ENCODE measurements around the gene TRMT44.
"Not testable (repeated sequence)": the region's sequence is repeated elsewhere in the genome, so short reads cannot be mapped to it uniquely, and the experiment has no call there.

TRMT44 gene

DNA sequence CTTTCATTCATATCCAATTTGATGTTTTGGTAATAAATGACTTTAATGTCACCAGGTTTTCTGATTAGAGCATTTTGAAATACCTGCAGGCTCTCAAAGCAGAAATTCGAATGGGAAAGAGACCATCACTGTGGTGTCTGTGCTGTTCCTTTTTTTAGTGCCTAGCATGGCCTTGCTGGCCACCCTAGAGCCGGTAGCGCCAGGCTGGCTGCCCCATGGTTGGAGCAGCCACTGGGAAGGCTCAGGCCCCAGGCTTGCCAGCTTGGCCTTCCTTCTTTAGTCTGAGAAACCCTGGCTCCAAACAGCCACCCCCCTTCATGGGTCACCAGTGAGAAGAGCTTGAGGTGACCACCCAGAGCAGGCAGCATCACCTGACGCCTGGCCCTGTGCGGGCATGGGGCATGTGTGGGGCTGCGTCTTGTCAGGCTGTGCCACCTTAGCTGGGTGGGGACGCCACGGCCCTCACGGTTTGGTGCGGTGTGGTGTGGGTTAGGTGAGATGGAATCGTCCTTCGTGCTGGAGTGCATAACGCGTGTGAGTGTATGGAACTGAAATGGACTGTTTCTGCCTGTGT, 30.0 kb downstream of the TRMT44 start:
- no peak for DNase-seq

DNA sequence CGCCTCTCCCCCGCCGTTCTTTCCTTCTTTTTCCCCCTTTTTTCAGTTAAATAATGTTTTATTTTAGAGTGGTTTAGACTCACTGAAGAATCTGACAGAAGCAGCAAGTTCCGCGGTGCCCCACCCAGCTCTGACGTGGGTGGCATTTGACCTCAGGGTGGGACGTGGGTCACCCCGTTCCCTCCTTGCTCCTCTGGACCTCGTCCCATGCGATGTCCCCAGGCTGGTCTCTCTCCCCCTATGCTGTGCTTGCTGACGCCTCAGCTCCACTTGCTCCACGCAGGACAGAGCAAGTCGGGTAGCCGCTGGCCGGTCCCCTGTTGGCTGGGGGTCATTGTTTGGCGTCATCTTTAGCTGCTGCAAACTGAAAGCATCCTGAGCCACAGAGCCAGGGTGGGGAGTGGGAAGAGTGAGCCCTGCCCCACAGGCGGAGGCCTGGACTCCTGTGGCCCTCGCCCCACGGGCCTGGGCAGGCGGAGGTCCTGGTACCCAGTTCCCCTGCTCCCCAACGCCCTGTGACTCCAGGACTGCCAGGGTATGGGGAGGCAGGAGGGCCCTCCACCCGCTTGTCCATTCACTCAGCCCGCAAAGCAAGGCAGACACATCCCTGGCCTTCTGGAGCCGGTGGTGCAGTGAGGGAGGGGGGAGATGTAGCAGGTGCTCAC, 30.8 kb downstream of the TRMT44 start:
- DNase-seq: no peak

DNA sequence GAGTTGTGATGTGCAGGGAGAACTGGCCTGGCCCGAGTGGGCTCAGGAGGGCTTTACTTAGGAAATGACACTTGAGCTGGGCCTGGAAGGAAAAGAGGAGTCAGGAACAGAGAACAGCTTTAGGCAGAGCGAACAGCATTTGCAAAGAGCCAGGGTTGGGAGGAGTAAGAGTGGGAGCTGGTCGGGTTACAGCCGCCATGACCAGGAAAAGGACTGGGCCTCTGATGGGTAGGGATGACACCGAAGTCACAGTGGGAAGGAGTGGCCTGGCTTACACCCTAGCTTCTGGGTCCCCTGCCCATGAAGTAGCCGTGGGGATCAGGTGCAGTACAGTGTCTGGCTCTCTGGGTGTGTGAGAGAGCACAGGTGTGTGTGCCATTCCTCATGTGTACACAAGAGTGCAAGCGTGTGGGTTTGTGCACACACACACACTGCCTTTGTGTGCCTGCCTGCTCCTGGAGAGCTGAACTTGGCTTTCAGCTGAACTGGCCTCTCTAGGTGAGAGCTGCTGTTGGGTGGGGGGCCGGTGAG, 31.6 kb downstream of the TRMT44 start:
- DNase-seq: no peak

DNA sequence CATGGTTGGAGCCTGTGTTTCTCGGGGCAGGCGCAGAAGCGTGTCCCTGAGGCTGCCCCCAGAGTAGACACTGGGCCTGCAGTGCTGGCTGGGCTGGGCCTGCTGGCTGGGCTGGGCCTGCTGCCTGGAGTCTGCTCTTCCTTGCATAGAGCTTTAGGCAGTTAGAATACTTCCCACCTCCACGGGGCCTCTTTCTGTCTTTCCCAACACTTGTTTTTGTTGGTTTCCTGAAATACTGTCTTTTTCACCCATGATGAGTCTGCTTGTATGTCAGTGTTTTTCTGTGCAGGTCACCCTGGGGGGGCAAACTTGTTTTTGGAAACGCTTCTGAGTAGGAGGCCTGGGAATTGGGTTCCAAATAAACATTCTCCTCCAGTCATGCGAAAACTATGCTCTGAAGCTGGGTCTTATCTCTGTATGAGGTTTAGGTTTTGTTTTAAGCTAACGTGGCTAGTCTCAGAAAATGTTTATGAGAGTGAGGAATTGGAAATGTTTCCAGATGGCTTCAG, 32.2 kb downstream of the TRMT44 start:
- DNase-seq: no peak

DNA sequence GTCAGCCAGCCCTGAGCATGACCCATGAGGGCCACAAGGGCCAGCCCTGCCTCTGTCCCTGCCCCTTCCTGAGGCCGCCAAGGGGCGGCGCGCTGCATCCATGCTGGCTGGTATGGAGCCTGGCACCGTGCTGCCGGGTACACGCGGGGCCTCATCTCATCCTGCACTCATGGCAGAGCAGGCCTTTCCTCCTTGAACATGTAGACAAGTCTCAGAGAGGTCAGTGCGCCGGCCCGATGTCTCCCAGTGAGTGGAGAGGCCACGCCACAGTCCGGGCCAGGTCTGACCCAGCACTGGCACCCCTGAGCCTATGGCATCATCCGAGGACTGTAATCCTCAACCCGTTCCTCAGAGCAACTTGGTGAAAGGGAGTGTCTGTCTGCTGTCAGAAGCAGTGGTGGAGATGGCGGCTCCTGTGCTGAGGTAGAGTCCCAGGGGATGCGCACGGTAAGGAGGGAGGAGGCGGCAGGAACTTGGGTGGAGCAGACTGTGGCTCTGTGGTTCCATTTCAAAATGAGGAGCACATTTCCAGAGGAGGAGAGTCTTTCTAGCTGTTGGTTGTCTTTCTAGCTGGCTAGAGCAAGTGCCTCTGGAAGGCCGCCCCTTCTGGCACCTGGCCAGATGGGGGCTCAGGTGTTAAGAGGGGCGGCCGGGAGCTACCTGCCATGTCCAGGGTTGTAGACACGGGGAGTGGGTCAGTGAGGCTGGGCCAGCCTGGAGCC, 32.8 kb downstream of the TRMT44 start:
- no peak for DNase-seq

DNA sequence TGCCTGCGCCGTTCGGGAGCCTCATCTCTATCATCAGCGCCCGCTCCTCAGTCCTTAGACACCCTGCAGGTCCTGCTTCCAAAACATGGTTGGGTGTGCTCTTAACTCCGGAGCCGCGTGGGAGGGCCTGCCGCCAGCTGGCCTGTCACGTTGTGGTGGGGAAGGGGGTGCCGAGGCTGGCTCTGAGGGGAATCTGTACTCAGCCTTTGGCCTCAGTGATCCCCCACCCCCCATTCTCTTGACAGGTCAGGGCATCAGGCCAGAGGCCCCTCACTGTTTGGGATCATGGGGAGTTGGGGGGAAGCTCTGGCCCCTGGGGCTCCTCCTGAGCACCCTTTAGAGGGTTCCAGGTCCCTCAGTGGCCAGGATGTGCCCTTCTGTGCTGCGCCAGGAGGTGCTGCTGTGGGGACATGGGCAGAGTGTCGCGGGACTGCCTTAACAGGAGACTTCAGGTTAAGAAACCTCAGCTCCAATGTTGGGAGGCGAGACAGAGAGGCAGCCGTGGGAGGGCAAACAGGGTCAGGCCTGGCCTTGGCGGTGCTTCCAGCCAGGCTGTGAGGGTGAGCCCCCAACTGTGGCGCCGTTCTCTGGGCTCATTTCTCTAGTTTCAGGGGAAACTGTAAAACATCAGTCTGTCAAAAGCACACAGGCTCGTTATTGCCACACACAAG, 33.5 kb downstream of the TRMT44 start:
- no peak for DNase-seq

DNA sequence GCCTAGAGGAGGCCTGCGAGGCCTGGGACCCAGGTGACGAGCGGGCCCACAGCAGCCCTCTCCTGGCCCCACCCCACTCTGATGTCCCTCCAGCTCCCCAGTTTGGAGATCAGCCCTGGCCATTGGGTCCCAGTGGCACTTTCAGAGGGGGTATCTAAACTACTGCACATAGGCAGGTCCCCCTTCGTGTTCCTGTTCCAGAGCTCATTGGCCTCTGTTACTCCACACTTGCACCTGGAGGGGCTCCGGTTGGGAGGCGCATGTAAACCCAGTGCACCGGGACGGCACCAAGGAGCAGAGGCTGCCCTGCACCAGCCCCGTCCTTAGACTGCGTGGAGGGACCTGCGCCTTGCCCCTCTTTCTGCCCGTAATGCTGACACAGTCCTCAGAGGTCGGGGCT, 34.3 kb downstream of the TRMT44 start:
- no peak for DNase-seq

DNA sequence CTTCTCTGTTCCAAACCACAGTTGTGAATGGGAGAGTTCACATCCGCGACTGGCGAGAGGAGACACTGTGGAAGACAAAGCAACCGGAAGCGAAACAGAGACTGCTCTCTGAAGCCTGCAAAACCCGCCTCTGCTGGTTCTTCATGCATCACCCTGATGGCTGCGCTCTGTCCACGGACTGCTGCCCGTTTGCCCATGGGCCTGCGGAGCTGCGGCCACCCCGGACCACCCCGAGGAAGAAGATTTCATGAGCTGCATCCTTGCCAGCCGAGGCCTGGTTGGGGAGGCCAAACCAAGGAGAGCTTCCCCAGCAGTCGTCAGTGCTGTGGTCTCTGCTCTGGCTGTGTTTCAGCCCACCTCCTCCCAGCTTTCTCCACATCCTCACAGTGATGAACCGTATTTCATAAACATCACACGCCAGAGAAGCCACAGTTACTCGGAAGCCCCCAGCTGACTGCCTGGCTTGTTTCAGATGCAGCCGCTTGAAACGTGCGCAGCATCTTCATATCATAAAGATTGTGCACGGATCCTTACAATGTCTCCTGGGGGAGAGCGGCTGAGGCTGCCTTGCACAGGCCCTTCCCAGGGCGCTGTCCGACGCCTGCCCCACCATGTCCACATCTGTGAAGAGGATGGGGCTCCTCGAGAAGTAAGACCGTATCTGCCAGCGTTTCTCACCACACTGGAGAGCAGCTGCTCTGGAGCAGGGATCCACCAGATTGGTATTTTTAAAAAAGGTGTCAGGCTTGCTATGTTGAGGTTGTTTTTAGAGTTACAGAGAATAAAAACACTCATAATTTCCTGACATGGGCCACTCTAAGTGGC, 35.4 kb downstream of the TRMT44 start:
- DNase-seq: no peak

DNA sequence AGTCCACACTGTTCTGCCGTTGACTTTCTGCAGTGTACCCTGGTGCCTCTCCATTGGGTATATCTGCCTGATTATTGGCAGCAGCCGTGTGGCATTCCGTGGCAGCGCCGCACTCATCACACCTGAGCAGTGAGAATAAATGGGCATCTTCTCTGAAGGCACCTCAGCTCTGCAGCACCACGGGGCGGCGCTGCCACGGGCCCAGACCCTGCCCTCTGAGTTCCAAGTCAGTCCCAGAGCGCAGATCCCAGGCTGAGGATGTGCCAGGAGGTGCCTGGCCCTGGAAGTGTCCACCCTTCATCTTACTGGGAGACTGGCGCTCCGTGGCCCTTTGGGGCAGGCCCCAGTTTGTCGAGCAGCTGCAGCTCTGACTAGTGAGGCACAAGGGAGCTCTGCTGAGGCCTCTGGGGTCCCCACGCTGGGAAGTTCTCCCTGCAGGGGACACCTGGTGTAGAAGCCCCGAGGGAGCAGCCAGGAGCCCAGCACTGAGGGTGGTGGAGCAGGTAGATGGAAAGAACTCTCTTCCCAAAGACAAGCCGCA, 36.6 kb downstream of the TRMT44 start:
- no peak for DNase-seq

DNA sequence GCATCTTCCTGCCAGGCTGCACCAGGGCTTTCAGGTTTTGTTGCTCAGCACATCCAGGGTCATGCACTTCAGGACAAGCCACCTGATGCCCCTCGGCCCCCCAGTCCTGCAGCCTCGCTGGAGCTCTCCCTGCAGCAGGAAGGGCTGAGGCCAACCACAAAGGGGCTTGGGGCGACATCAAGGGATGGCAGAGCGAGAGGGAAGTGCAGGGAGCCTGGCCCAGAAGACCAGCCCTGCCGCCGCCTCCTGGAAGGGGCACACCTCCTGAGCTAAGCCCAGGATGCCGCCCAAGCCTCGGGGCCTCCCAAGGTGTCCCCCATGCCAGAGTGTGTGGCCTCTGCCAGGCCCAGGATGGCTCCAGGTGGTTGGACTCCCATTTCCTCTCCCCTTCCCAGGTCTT, 37.1 kb downstream of the TRMT44 start:
- no peak for DNase-seq

DNA sequence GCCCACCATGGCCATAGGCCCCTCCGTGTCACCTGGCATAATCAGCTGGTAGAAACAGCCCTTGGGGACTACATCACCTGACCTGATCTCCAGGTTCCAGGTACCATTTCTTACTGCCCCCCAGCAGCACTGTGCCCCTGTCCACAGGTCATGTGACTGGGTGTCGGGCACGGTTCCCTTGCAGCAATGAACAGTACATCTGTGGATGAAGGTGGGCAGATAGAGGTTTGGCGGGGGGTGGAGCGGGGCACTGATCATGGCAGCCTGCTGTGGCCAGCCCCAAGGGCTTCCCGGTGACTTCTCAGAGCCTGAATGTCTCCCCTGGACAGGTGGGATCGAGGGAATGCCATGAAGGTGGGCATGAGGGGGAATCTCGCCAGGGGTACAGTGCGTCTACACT, 37.8 kb downstream of the TRMT44 start:
- DNase-seq: no peak

DNA sequence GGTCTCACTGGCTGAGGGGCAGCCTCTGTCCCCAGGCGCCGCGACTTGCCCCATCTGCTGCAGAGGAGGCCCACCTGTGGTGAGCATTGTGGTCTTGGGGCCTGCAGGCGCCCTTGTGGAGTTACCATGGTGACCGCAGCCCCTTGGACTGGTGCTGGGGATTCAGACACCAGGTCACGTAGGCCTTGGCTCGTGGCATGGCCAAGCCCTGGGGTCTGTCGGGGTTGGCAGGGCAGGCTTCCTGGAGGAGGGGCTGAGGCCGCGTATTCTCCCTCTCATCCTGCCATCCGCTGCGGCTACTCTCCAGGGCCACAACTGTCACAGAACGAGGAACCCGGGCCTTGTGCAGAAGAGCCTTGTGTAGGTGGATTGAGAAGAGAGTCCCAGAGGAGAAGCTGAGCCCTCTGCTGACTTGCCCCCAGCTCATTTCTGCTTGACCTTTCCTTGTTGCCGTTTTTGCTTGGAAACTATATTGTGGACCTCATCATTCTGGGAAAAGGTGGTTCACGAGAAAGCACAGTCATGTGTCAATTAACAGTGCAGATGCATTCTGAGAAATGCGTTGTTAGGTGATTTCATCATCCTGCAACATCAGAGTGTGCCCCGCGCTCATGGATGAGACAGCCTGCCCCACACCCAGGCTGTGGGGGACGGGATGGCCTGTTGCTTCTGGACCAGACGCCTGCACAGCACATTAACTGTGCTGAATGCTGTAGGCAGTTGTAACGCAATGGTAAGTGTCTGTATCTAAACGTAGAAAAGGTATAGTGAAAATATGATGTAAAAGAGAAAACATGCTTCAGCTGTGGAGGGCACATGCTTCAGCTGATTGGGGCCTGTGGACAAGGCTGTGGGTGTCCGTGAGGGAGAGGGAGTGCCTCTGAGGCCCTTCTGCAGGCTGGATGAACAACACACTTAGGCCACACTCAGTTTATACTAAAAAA, 38.5 kb downstream of the TRMT44 start:
- DNase-seq: no peak

DNA sequence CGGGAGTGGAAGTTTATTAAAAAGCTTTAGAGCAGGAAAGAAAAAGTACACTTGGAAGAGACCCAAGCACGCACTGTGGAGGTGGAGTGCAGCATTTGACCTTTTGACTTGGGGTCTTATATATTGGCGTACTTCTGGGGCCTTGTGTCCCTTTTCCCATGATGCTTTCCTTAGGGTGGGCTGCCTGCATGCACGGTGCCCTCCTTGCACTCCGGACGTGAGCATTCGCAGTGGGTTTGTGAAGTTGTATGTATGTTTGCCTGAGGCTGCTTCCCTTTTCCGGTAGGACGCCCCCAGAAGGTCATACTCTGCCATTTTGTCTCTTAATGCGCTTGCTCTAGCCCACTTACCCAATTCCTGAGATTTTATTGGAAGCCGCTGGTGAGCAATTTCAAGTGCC, 39.6 kb downstream of the TRMT44 start:
- no peak for DNase-seq

DNA sequence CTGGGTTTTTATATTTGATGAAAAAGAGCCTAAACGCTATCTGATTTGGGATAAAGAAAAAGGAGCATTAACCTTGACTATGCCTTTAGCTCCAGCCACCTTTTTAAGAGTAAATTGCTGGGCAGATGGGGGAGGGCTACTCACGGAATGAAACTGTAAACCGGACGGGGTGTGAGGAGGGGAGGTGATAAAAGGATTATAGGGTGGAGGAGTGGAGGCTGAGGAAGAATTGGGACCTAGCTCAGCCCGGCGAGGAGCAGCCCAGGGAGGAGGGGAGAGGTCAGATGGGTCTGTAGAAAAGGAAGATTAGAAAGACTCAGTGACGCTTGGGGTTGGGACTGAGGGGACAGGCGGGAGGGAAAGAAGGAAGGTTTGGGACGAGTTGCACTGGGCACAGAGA, 46.1 kb downstream of the TRMT44 start:
- DNase-seq: not testable (repeated sequence)

DNA sequence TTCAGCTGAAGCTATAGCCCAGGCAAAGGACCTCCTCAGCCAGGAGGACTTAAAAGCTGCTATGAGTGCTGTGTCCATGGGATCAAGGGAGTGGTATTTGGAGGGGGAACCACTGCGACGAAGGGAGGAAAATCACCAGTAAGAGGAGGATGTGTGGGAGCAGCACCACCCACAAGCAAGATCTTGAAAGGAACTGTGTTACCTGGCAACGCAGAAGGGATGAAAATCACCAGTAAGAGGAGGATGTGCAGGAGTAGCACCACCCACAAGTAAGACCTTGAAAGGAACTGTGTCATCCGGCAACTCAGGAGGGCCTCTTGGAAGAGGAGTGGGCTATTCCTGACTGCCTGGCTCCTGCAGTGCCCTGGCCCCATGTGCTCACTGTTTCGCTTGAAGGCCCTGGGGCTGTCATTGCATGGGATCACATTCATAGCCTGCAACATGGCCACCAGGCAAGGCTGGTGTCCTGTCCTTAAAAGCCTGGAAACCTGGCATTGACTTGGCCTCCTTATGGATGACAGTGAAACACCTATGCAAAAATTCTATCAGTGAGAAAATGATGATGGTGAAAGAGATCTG, 48.3 kb downstream of the TRMT44 start:
- DNase-seq: no peak

DNA sequence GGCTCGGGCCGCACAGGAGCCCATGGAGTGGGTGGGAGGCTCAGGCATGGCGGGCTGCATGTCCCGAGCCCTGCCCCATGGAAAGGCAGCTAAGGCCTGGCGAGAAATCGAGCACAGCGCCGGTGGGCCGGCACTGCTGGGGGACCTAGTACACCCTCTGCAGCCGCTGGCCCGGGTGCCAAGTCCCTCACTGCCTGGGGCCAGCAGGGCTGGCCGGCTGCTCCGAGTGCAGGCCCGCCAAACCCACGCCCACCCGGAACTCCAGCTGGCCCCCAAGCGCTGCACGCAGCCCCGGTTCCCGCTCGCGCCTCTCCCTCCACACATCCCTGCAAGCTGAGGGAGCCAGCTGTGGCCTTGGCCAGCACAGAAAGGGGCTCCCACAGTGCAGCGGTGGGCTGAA, 50.9 kb downstream of the TRMT44 start:
- not testable (repeated sequence) for DNase-seq

DNA sequence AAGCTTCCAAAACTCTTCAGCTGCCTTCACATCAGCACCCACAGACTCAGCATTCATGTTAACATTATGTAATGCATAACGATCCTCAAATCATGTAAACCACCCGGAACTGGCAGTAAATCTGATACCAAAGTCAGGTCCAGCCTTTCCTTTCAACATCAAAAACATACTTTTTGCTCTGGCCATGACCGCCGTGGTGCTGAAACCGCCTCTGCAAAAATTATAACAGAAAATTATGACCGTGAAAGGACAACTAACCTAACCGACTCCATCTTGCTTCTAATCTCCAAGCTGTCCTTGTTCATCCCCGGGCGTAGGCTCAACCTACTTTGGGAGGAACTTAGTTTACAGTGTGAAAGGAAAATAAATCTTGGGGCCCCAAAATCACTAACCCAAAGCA, 51.6 kb downstream of the TRMT44 start:
- no peak for DNase-seq

DNA sequence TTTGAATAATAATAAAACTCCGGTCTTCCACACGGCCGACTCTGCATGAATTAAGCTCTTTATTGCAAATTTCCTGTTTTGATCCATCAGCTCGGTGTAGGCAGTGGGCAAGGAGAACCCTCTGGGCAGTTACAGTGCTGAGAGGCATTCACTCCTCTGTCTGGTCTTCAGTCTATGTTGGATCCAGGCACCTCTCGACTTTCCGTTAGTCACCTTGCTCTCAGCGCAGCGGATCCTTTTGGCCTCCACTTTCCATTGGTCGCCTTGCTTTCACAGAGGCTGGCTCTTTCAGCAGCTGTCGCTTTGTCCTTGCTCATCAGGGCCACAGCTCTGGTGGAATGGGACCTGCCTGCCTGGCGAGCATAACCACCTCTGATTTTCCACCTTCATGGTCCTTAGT, 52.9 kb downstream of the TRMT44 start:
- DNase-seq: no peak

DNA sequence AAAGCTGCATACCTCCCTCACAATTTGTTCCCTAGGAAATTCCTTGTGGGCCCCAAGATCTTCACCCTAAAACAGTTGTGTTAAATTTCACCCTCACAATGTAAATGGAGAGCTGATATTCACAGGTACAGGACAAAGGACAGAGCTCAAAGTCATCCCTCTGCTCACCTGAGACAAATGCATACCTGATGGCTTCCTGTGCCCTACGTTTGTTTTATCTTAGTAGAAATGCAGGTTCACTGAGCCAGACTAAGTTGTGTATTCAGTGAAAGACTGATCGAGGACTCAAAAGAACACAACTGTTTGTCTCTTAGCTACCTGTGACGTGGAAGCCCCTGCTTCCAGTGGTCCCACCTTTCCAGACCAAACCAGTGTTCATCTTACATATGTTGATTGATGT, 53.6 kb downstream of the TRMT44 start:
- no peak for DNase-seq

DNA sequence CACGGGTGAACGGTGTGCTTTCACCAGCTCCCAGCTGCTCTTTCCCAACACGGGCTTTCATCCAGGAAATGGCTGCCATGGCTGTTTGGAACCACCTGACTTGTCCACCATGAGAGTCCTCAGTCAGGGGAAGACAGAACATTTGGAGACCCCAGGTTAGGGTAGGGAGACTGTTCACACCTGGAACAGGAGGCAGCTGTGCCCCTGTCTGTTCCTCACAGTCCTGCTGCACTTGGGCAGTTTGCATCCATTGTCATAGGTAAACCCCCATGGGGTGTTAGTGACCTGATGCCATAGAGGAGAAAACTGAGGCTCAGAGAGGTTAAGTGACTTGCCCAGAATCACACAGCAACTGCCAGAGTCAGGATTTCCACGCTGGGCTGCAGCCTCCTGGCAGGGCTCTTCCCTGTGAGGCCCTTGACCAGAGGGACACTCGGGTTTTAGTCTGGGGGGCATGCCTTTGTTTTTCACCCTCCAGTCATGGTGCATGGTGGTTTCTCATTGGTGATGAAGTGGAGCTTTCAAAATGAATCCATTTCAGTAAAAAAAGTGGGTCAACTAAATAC, 54.5 kb downstream of the TRMT44 start:
- no peak for DNase-seq

Data from suppressor macrophage (primary cell).